Measurements from ENCODE around the gene MTCL1. TPM values are rescaled to one million over a fixed set of nuclear protein-coding genes. Genes with fewer than 3 reads are reported as not detected.

Gene MTCL1
- total RNA-seq, 1 experiment from 2014 or later: 11.6 TPM

DNA sequence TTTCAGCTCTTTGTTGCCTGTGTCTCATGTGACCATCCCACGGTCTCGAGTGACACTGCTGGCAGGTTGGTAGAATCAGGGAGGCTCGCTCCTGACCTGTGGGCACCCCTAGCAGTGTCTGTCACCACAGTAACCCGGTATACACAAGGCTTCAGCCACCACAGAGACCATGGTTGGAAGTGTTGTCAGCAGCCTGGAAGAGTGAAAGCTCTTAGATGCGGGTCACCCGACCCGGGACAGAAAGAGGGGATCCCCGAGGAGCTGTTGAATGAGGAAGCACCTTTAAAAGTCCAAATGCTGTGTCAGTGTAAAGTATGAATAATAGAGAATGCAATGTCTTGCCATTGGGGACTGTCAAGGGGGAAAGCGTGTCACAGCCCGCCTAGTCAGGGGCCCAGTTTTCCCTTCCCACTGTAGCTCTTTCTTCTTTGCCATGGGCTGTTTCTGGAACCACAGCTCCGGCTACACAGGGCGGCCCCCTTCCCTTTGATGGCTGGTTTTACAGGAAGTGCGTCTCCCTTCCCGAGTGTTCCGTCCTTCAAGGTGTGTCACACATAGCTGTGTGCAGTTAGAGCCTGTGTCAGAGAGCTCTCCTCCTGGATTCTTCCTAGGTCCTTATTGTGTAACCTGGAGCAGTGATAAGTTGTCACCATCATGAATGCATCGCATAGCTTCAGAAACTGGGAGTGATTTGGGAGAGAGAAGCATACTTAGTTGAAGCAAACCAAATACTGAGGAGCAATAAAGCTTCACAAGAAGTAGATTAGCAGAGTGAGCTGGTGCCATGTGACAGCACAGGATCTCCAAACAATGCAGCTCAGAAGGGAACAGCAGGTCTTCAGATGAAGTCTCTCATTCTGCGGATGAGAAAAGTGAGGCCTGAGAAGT, 81.4 kb downstream of the MTCL1 start:
- DNase-seq (ENCODE audit: unreplicated experiment): no peak
- CTCF ChIA-PET: interaction anchor here (0.9 kb wide), 1 partner anchor 49 kb away, joined by 3 read pairs; no protein-coding TSS in a partner anchor
- Mint-ChIP-seq H3K36me3 (ENCODE audit: insufficient read depth, unreplicated experiment) (peaks cover 31% of the 10 kb centered on the region), H3K4me1 (ENCODE audit: insufficient read depth, unreplicated experiment) (no peaks in the 10 kb centered on the region), H3K4me3 (ENCODE audit: unreplicated experiment) (no peak overlapping the region), H3K9me3 (ENCODE audit: unreplicated experiment) (no peaks in the 10 kb centered on the region), H3K27me3 (ENCODE audit: insufficient read depth, unreplicated experiment) (no peaks in the 10 kb centered on the region), H3K27ac (ENCODE audit: low read depth, unreplicated experiment) (no peak overlapping the region)
- POLR2A ChIA-PET: interaction anchor here (2.1 kb wide), 1 partner anchor 13 kb away, joined by 6 read pairs; no protein-coding TSS in a partner anchor
- intact Hi-C loops (cut with micrococcal nuclease): no loop called here
- TF ChIP-seq, protein P1, sequence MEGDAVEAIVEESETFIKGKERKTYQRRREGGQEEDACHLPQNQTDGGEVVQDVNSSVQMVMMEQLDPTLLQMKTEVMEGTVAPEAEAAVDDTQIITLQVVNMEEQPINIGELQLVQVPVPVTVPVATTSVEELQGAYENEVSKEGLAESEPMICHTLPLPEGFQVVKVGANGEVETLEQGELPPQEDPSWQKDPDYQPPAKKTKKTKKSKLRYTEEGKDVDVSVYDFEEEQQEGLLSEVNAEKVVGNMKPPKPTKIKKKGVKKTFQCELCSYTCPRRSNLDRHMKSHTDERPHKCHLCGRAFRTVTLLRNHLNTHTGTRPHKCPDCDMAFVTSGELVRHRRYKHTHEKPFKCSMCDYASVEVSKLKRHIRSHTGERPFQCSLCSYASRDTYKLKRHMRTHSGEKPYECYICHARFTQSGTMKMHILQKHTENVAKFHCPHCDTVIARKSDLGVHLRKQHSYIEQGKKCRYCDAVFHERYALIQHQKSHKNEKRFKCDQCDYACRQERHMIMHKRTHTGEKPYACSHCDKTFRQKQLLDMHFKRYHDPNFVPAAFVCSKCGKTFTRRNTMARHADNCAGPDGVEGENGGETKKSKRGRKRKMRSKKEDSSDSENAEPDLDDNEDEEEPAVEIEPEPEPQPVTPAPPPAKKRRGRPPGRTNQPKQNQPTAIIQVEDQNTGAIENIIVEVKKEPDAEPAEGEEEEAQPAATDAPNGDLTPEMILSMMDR (IDR thresholded peaks at IDR 0.05; ENCODE audit: unreplicated experiment): no peak
- BruUV-seq (replicated peaks): no TSS peak

GRCh38 chr18:8787371-8787670, 82.0 kb downstream of the MTCL1 start:
- POLR2A ChIA-PET: interaction anchor here (2.1 kb wide), 1 partner anchor 13 kb away, joined by 6 read pairs; no protein-coding TSS in a partner anchor
- intact Hi-C loops (cut with micrococcal nuclease): no loop called here

GRCh38 chr18:8787794-8788193, 82.4 kb downstream of the MTCL1 start:
- Mint-ChIP-seq H3K4me3 (ENCODE audit: unreplicated experiment) (no peak overlapping the region), H3K4me1 (ENCODE audit: insufficient read depth, unreplicated experiment) (no peaks in the 10 kb centered on the region), H3K27ac (ENCODE audit: low read depth, unreplicated experiment) (no peak overlapping the region), H3K9me3 (ENCODE audit: unreplicated experiment) (no peaks in the 10 kb centered on the region), H3K36me3 (ENCODE audit: insufficient read depth, unreplicated experiment) (peaks cover 31% of the 10 kb centered on the region), H3K27me3 (ENCODE audit: insufficient read depth, unreplicated experiment) (no peaks in the 10 kb centered on the region)
- BruUV-seq (replicated peaks): no TSS peak
- intact Hi-C loops (cut with micrococcal nuclease): no loop called here
- POLR2A ChIA-PET: interaction anchor here (2.1 kb wide), 1 partner anchor 12 kb away, joined by 6 read pairs; no protein-coding TSS in a partner anchor
- CTCF ChIA-PET: interaction anchor here (0.5 kb wide), 1 partner anchor 96 kb away, joined by 3 read pairs; no protein-coding TSS in a partner anchor
- no peak for DNase-seq (ENCODE audit: unreplicated experiment)
- TF ChIP-seq, protein P1 (IDR thresholded peaks at IDR 0.05; ENCODE audit: unreplicated experiment): no peak

More at GRCh38 chr18:8787371-8787670, 82.0 kb downstream of the MTCL1 start:
- Mint-ChIP-seq H3K27me3 (ENCODE audit: insufficient read depth, unreplicated experiment) (no peaks in the 10 kb centered on the region), H3K36me3 (ENCODE audit: insufficient read depth, unreplicated experiment) (peaks cover 31% of the 10 kb centered on the region), H3K9me3 (ENCODE audit: unreplicated experiment) (no peaks in the 10 kb centered on the region), H3K4me1 (ENCODE audit: insufficient read depth, unreplicated experiment) (no peaks in the 10 kb centered on the region), H3K27ac (ENCODE audit: low read depth, unreplicated experiment) (no peak overlapping the region), H3K4me3 (ENCODE audit: unreplicated experiment) (no peak overlapping the region)
- no peak for DNase-seq (ENCODE audit: unreplicated experiment)
- BruUV-seq (replicated peaks): no TSS peak
- TF ChIP-seq, protein P1 (IDR thresholded peaks at IDR 0.05; ENCODE audit: unreplicated experiment): no peak
- CTCF ChIA-PET: interaction anchor here (0.5 to 0.9 kb wide), 2 partner anchors 50 to 95 kb away, joined by 3 read pairs; no protein-coding TSS in a partner anchor
